WTC11 (cell line): Measurements from ENCODE around the gene TRMT11. TPM values are rescaled to one million over a fixed set of nuclear protein-coding genes. Genes with fewer than 3 reads are reported as not detected.

Source experiments
- ELF4 ChIP-seq: sonication (generic); formaldehyde crosslinking; IDR thresholded peaks from 2 replicates; pipeline ENCODE4 v1.8.1; 2022; ENCODE audit warnings: low read depth, mild to moderate bottlenecking, moderate library complexity, missing genetic modification reagents
- GABPB1 ChIP-seq: sonication (generic); formaldehyde crosslinking; IDR thresholded peaks from 2 replicates; pipeline ENCODE4 v1.8.1; 2023; ENCODE audit warnings: mild to moderate bottlenecking, missing genetic modification reagents
- HMGA2 ChIP-seq: fragments of 250-450 bp; sonication (Bioruptor Pico); IDR thresholded peaks from 2 replicates; pipeline ENCODE4 v1.4.0; 2021; ENCODE audit warnings: mild to moderate bottlenecking, moderate library complexity
- IRF1 ChIP-seq: sonication (generic); formaldehyde crosslinking; IDR thresholded peaks from 2 replicates; pipeline ENCODE4 v1.8.0; 2023; ENCODE audit warnings: missing genetic modification reagents
- JUN ChIP-seq: sonication (generic); formaldehyde crosslinking; IDR thresholded peaks from 2 replicates; pipeline ENCODE4 v1.8.0; 2023; ENCODE audit warnings: mild to moderate bottlenecking, missing genetic modification reagents
- KAT7 ChIP-seq: sonication (generic); formaldehyde crosslinking; IDR thresholded peaks from 2 replicates; pipeline ENCODE4 v1.8.1; 2023; ENCODE audit warnings: missing genetic modification reagents, mild to moderate bottlenecking, borderline replicate concordance
- NR3C1 ChIP-seq: sonication (generic); formaldehyde crosslinking; conservative IDR thresholded peaks from 2 replicates; pipeline ENCODE4 v1.8.1; 2023; ENCODE audit warnings: low read depth, mild to moderate bottlenecking, missing genetic modification reagents
- PRRX2 ChIP-seq: fragments of 250-450 bp; sonication (Bioruptor Pico); IDR thresholded peaks from 2 replicates; pipeline ENCODE4 v1.8.0; 2021; ENCODE audit warnings: mild to moderate bottlenecking
- RELA ChIP-seq: sonication (generic); formaldehyde crosslinking; IDR thresholded peaks from 2 replicates; pipeline ENCODE4 v1.8.1; 2022; ENCODE audit warnings: missing genetic modification reagents, mild to moderate bottlenecking, borderline replicate concordance
- SP1 ChIP-seq: sonication (generic); formaldehyde crosslinking; conservative IDR thresholded peaks from 2 replicates; pipeline ENCODE4 v1.8.1; 2022; ENCODE audit warnings: missing genetic modification reagents
- TEAD1 ChIP-seq: sonication (generic); formaldehyde crosslinking; IDR thresholded peaks from 2 replicates; pipeline ENCODE4 v1.8.0; 2022; ENCODE audit warnings: mild to moderate bottlenecking, missing genetic modification reagents
- TEAD4 ChIP-seq: sonication (generic); formaldehyde crosslinking; IDR thresholded peaks from 2 replicates; pipeline ENCODE4 v1.8.0; 2022; ENCODE audit warnings: mild to moderate bottlenecking, missing genetic modification reagents
- ZBTB21 ChIP-seq: sonication (generic); formaldehyde crosslinking; IDR thresholded peaks from 2 replicates; pipeline ENCODE4 v1.8.1; 2023; ENCODE audit warnings: mild to moderate bottlenecking, missing genetic modification reagents, borderline replicate concordance
- ZNF425 ChIP-seq: fragments of 250-450 bp; sonication (Bioruptor Pico); conservative IDR thresholded peaks from 2 replicates; pipeline ENCODE4 v1.9.0; 2021; ENCODE audit warnings: mild to moderate bottlenecking
- total RNA-seq: library from RNA; stranded (reverse); gene quantifications from 3 replicates; pipeline ENCODE4 v1.2.3, GENCODE V29; 2021
- TF ChIP-seq, protein P1 (sequence below): sonication (generic); formaldehyde crosslinking; IDR thresholded peaks from 2 replicates; pipeline ENCODE4 v1.8.1; 2023; ENCODE audit warnings: mild to moderate bottlenecking, moderate library complexity, missing genetic modification reagents
- TF ChIP-seq, protein P2 (sequence below): sonication (generic); formaldehyde crosslinking; IDR thresholded peaks from 2 replicates; pipeline ENCODE4 v1.8.1; 2022; ENCODE audit warnings: low read depth, mild to moderate bottlenecking, moderate library complexity, missing genetic modification reagents, borderline replicate concordance
- TF ChIP-seq, protein P3 (sequence below): sonication (generic); formaldehyde crosslinking; IDR thresholded peaks from 2 replicates; pipeline ENCODE4 v1.8.1; 2022; ENCODE audit warnings: mild to moderate bottlenecking, missing genetic modification reagents, moderate library complexity, borderline replicate concordance
- TF ChIP-seq, protein P4 (sequence below): sonication (generic); formaldehyde crosslinking; IDR thresholded peaks from 2 replicates; pipeline ENCODE4 v1.8.1; 2022; ENCODE audit warnings: low read depth, missing genetic modification reagents, borderline replicate concordance
- TF ChIP-seq, protein P5 (sequence below): sonication (generic); formaldehyde crosslinking; IDR thresholded peaks from 2 replicates; pipeline ENCODE4 v1.8.0; 2022; ENCODE audit warnings: mild to moderate bottlenecking, missing genetic modification reagents

TRMT11 gene
- total RNA-seq, 1 experiment from 2014 or later: 32.3 TPM

GRCh38 chr6:125986301-125987025 is at the start of gene TRMT11 (continued):
- TF ChIP-seq, protein P1, sequence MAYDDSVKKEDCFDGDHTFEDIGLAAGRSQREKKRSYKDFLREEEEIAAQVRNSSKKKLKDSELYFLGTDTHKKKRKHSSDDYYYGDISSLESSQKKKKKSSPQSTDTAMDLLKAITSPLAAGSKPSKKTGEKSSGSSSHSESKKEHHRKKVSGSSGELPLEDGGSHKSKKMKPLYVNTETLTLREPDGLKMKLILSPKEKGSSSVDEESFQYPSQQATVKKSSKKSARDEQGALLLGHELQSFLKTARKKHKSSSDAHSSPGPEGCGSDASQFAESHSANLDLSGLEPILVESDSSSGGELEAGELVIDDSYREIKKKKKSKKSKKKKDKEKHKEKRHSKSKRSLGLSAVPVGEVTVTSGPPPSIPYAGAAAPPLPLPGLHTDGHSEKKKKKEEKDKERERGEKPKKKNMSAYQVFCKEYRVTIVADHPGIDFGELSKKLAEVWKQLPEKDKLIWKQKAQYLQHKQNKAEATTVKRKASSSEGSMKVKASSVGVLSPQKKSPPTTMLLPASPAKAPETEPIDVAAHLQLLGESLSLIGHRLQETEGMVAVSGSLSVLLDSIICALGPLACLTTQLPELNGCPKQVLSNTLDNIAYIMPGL (CRISPR knock-in tag): no peak
- TF ChIP-seq, protein P2, sequence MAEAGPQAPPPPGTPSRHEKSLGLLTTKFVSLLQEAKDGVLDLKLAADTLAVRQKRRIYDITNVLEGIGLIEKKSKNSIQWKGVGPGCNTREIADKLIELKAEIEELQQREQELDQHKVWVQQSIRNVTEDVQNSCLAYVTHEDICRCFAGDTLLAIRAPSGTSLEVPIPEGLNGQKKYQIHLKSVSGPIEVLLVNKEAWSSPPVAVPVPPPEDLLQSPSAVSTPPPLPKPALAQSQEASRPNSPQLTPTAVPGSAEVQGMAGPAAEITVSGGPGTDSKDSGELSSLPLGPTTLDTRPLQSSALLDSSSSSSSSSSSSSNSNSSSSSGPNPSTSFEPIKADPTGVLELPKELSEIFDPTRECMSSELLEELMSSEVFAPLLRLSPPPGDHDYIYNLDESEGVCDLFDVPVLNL (CRISPR knock-in tag): no peak
- TF ChIP-seq TEAD4 (CRISPR knock-in tag) (no peak), NR3C1 (CRISPR knock-in tag) (no peak), HMGA2 (CRISPR knock-in tag) (no peak), JUN (CRISPR knock-in tag) (peak; percentile 36; the same call in 1 of the 2 replicates), PRRX2 (CRISPR knock-in tag) (no peak), ZNF425 (CRISPR knock-in tag) (no peak), TEAD1 (CRISPR knock-in tag) (peak; percentile 96), IRF1 (CRISPR knock-in tag) (peak; percentile 80; the same call in 1 of the 2 replicates), RELA (CRISPR knock-in tag) (no peak), SP1 (CRISPR knock-in tag) (peak; percentile 87), ELF4 (CRISPR knock-in tag) (no peak), GABPB1 (CRISPR knock-in tag) (peak; percentile 86), KAT7 (0 out of 2 replicates have a peak, but pooled peaks have one; percentile 83), ZBTB21 (CRISPR knock-in tag) (0 out of 2 replicates have a peak, but pooled peaks have one; percentile 41)
- TF ChIP-seq, protein P3, sequence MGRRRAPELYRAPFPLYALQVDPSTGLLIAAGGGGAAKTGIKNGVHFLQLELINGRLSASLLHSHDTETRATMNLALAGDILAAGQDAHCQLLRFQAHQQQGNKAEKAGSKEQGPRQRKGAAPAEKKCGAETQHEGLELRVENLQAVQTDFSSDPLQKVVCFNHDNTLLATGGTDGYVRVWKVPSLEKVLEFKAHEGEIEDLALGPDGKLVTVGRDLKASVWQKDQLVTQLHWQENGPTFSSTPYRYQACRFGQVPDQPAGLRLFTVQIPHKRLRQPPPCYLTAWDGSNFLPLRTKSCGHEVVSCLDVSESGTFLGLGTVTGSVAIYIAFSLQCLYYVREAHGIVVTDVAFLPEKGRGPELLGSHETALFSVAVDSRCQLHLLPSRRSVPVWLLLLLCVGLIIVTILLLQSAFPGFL (CRISPR knock-in tag): no peak
- TF ChIP-seq, protein P4, sequence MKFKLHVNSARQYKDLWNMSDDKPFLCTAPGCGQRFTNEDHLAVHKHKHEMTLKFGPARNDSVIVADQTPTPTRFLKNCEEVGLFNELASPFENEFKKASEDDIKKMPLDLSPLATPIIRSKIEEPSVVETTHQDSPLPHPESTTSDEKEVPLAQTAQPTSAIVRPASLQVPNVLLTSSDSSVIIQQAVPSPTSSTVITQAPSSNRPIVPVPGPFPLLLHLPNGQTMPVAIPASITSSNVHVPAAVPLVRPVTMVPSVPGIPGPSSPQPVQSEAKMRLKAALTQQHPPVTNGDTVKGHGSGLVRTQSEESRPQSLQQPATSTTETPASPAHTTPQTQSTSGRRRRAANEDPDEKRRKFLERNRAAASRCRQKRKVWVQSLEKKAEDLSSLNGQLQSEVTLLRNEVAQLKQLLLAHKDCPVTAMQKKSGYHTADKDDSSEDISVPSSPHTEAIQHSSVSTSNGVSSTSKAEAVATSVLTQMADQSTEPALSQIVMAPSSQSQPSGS (CRISPR knock-in tag): no peak
- TF ChIP-seq, protein P5, sequence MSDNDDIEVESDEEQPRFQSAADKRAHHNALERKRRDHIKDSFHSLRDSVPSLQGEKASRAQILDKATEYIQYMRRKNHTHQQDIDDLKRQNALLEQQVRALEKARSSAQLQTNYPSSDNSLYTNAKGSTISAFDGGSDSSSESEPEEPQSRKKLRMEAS (CRISPR knock-in tag): peak; percentile 90
